HG02642 (cell line): Measurements from ENCODE around the gene ARID1A.
"Not testable (repeated sequence)": the region's sequence is repeated elsewhere in the genome, so short reads cannot be mapped to it uniquely, and the experiment has no call there.

Source experiments
- ATAC-seq: cut with Tn5 transposase; IDR thresholded peaks from one replicate; pipeline ENCODE4 v1.9.1; 2021; ENCODE audit warnings: mild to moderate bottlenecking; ENCODE audit not compliant: unreplicated experiment, poor library complexity

Gene ARID1A

GRCh38 chr1:26785611-26786436, 90.0 kb downstream of the ARID1A start:
- ATAC-seq, result no peak

- ATAC-seq, result no peak
These were observed 90.9 kb downstream of the ARID1A start for GRCh38 chr1:26786437-26787380.

- ATAC-seq, result peak; percentile 50
These were observed 91.5 kb downstream of the ARID1A start for GRCh38 chr1:26787381-26787705.

GRCh38 chr1:26787706-26788514, 92.1 kb downstream of the ARID1A start, which contains the start of gene PIGV:
TSS of gene PIGV (plus strand) at chr1:26787950. CDS start at chr1:26790816, 2,866 bp downstream.
- ATAC-seq, result peak; percentile 77

GRCh38 chr1:26788515-26788785, 92.6 kb downstream of the ARID1A start:
- ATAC-seq, result no peak

- no peak for ATAC-seq
These were observed 93.2 kb downstream of the ARID1A start for GRCh38 chr1:26788836-26789611.

- no peak for ATAC-seq
These were observed 93.7 kb downstream of the ARID1A start for GRCh38 chr1:26789612-26789865.

- ATAC-seq, result no peak
These were observed 94.1 kb downstream of the ARID1A start for GRCh38 chr1:26789931-26790330.

GRCh38 chr1:26790551-26790953, 94.7 kb downstream of the ARID1A start:
- no peak for ATAC-seq

- no peak for ATAC-seq
These were observed 95.3 kb downstream of the ARID1A start for GRCh38 chr1:26791148-26791547.

- no peak for ATAC-seq
These were observed 95.8 kb downstream of the ARID1A start for GRCh38 chr1:26791626-26792025.

GRCh38 chr1:26792924-26793323, 97.1 kb downstream of the ARID1A start:
- no peak for ATAC-seq

- ATAC-seq, result no peak
These were observed 98.6 kb downstream of the ARID1A start for GRCh38 chr1:26794391-26794790.

- ATAC-seq, result no peak
These were observed 101.8 kb downstream of the ARID1A start for GRCh38 chr1:26797627-26798026.

GRCh38 chr1:26799479-26800142, 103.8 kb downstream of the ARID1A start:
- no peak for ATAC-seq

- not testable (repeated sequence) for ATAC-seq
These were observed 108.1 kb downstream of the ARID1A start for GRCh38 chr1:26803932-26804331.

- ATAC-seq, result not testable (repeated sequence)
These were observed 114.3 kb downstream of the ARID1A start for GRCh38 chr1:26810105-26810504.

GRCh38 chr1:26811057-26811456, 115.2 kb downstream of the ARID1A start:
- no peak for ATAC-seq

GRCh38 chr1:26811708-26812107, 115.9 kb downstream of the ARID1A start:
- ATAC-seq, result no peak

- ATAC-seq, result no peak
These were observed 118.6 kb downstream of the ARID1A start for GRCh38 chr1:26814377-26814776.
